GM21447 (cell line): ENCODE measurements around the gene STRBP.

ENCODE experiments used
- ATAC-seq: cut with Tn5 transposase; IDR thresholded peaks from one replicate; pipeline ENCODE4 v1.9.1; 2021; ENCODE audit not compliant: unreplicated experiment

STRBP gene

DNA sequence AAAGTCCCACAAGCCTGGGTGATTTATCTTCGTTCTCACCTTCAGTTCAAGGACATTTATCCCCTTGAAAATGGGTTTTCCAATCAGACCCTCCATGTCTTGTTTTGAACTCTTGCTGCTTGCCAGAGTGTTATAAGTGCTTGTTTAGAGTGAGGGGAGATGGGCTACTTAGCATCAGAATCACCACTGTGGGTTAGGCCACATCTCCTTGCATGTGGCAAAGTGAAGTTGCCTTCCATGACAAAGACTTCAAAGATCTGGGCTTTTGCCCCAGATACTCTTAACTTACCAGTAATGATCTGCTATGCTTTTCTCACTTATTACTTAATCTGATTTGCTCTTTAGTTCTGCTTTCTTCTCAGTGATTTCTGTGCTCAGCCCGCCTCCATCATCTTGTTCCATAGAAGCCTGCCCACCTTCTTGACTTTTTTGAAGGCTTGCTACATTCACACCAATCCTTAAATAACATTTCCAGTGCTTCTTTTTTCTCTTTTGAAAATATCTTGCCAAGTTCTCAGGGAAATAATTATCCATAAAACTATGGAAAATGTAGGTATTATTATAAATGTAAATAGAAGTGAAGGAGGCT, 195.9 kb downstream of the STRBP start:
- no peak for ATAC-seq
